C4-2B (cell line): ENCODE data around the gene ELOF1.
A peak's percentile ranks its signal among the peaks of the same experiment; 100 is the strongest.

ENCODE experiments used
- H3K27ac ChIP-seq: fragments of 450-650 bp; 2 replicates; pipeline ENCODE4 v1.5.1; 2017
- ZFX ChIP-seq: fragments of 450-650 bp; IDR thresholded peaks from 2 replicates; pipeline ENCODE4 v1.6.1; 2017
- TF ChIP-seq, protein P1 (sequence below): fragments of 450-650 bp; conservative IDR thresholded peaks from 2 replicates; pipeline ENCODE4 v1.5.1; 2017; ENCODE audit warnings: mild to moderate bottlenecking

Gene ELOF1

DNA sequence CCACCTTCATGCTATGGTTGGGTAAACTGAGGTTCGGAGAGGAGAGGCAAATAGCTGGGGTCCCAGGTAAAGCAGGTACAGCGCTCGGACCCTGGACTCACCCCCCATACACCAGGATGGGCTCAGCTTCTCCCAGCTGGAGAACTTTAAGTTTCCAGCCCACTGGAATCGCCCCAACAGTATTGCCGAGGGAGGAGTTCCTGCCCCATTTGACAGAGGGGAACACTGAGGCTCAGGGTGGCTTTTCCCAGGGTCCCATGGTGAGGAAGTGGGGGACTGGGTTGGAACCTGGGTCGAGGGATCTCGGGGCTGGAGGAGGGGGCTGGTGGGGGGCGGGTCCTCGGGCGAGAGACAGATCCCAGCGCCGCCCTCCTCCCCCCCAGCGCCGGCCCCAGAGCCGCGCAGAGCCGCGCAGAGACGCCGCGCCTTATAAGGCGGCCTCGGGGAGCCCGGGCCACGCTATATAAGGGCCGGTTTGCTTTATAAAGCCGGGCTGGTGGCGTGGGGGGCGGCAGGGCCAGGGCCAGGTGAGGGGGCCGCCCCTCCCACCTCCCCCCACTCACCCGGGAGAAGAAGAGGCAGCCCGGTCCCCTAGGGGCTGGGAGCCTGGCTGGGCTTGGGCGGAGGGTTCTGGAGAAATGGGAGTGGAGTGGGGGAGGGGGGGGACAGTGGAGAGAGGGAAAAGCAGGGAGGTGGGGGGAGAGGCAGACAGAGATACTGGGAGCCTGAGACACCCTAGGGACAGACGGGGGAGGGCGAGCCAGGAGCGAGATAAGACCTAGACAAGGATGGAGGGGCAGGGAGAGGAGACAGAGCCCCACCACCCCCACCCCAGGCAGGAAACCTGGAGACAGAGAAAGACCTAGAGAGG is 19.3 kb downstream of the ELOF1 start:
- TF ChIP-seq, protein P1, sequence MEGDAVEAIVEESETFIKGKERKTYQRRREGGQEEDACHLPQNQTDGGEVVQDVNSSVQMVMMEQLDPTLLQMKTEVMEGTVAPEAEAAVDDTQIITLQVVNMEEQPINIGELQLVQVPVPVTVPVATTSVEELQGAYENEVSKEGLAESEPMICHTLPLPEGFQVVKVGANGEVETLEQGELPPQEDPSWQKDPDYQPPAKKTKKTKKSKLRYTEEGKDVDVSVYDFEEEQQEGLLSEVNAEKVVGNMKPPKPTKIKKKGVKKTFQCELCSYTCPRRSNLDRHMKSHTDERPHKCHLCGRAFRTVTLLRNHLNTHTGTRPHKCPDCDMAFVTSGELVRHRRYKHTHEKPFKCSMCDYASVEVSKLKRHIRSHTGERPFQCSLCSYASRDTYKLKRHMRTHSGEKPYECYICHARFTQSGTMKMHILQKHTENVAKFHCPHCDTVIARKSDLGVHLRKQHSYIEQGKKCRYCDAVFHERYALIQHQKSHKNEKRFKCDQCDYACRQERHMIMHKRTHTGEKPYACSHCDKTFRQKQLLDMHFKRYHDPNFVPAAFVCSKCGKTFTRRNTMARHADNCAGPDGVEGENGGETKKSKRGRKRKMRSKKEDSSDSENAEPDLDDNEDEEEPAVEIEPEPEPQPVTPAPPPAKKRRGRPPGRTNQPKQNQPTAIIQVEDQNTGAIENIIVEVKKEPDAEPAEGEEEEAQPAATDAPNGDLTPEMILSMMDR = no peak
- TF ChIP-seq ZFX = no peak
- H3K27ac ChIP-seq = no peak overlapping the region

DNA sequence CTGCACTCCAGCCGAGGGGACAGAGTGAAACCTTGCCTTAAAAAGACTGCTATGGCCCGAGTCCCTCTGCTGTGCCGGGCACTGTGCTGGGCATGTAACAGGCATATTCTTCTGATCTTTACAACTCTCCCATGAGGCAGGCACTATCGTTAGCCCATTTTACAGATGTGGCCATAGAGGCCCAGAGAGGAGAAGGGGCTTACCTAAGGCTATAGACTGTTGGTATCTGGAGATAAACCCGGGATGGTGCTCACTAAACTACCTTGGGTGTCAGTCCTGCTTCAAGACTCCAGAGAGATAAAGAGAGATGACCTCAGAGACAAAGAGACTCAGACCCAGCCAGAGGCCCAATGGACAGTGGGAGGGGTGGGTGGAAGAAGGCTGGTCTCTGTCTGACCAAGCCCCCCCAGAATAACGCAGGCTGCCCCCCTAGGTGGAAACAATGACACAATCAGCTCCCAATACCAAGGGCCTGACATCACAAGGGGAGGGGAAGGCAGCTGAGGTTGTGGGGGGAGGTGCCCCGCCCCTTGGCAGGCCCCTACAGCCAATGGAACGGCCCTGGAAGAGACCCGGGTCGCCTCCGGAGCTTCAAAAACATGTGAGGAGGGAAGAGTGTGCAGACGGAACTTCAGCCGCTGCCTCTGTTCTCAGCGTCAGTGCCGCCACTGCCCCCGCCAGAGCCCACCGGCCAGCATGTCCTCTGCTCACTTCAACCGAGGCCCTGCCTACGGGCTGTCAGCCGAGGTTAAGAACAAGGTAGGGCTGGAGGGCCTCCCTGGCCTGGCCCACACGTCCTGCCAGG is 20.6 kb downstream of the ELOF1 start, which contains the start of gene CNN1:
CNN1 (plus strand) TSS at position 620 of the 805 bp plus-strand sequence; CDS start at position 697, 77 bp downstream.
- H3K27ac ChIP-seq = no peak within 1 kb of the TSS
- TF ChIP-seq, protein P1 = no peak
- no peak for TF ChIP-seq ZFX

DNA sequence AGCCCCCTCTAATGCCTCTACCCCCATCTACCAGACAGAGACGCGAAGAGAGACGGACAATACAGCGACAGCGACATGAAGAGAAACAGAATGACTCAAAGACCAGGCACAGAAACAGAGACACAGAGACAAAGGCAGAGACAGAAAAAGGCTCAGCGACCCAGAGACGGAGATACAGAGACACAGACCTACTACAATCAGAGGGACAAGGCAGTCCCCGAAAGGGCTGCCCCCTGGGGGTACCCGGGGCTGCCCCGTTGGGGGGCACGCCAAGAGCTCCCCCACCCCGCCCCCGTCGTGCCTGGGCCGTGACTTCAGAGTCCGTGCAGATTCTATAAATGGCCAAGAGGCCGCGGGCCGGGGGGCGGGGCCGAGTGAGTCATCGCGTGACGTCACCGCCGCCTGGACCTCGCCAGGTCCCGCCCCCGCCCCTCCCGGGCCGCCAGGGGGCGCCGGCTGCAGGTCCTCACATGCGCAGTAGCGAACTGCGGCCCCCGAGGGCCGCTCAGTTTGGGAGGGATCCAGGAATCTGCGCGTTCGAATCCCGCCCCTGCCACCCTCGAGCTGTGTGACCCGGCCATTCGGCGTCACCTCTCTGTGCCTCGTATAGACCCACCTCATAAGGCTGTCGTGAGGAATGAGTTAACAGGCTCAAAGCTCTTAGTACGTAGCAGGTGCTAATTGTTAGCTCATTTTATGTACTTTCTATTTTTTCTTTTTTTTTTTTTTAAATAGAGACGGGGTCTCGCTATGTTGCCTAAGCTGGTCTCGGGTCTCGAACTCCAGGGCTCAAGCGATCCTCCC is 23.0 kb downstream of the ELOF1 start:
- H3K27ac ChIP-seq = 0 out of 2 replicates have a peak overlapping the region, but pooled peaks have one; percentile 10
- TF ChIP-seq, protein P1 = peak; percentile 97
- TF ChIP-seq ZFX = no peak

DNA sequence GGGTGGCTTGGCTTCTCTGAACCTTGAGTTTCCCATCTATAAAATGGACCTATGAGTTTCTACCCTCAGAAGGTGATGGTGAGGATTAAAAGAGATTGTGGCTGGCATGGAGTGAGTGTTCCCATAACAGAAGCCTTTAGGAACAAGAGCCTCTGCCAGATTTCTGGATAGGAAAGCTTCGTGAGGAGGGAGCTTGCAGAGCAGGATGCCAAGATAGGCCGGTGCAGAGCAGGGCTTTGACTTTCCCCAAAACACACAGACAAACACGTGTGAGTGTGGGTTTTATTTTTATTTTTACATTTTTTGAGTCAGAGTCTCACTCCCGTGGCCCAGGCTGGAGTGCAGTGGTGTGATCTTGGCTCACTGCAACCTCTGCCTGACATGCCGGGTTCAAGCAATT is 24.1 kb downstream of the ELOF1 start:
- no peak for TF ChIP-seq ZFX
- TF ChIP-seq, protein P1 = no peak

DNA sequence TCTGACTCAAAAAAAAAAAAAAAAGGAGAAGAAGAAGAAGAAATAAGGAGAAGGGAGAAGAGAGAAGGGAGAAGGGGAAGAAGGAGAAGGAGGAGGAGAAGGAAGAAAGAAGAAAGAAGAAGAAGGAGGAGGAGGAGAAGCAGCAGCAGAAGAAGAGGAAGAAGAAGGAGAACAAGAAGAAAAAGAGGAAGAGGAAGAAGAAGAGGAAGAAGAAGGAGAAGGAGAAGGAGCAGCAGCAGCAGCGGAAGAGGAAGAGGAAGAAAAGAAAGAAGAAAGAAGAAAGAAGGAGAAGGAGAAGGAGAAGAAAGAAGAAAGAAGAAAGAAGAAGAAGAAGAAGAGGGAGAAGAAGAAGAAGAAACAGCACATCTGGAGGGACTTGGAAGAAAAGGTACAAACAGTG is 24.5 kb downstream of the ELOF1 start:
- TF ChIP-seq ZFX = no peak
- TF ChIP-seq, protein P1 = no peak
- H3K27ac ChIP-seq = no peak overlapping the region

More for the DNA sequence above, 24.1 kb downstream of the ELOF1 start:
- no peak overlapping the region for H3K27ac ChIP-seq

DNA sequence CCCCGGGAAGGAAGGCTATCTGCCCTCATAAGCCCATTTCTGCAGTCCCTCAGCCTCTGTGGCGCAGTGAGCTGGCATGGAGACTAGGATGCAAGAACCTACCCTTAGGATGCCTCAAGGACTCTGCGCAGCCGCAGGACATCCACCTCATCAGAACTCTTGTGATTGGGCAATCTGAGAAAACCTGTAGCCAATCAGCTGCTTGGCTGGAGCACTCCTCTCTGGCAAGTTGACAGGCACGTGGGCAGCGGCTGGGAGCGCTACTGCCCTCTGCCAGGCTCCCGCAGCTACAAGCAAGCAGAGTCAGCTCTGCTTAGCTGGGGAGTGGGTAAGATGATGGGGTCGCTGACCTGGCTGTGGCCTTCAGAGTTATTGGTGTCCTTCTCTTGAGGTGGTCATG is 28.6 kb downstream of the ELOF1 start:
- TF ChIP-seq, protein P1 = no peak
- no peak for TF ChIP-seq ZFX
- H3K27ac ChIP-seq = no peak overlapping the region
